HEK293 (cell line): Measurements from ENCODE around the gene VIPR2.
"Not testable (repeated sequence)": the region's sequence is repeated elsewhere in the genome, so short reads cannot be mapped to it uniquely, and the experiment has no call there.

Experiments
- CTCF ChIA-PET: fragments of 350-600 bp; formaldehyde crosslinking; extraction: SDS; loops from one replicate; lab custom pipeline; 2021; ENCODE audit warnings: antibody characterized with exemption; lab: Yijun Ruan, JAX
- POLR2A ChIA-PET: fragments of 300-600 bp; formaldehyde crosslinking; extraction: SDS; loops from one replicate; lab custom pipeline; 2020; ENCODE audit warnings: antibody characterized with exemption, inconsistent platforms; lab: Yijun Ruan, JAX
- H3K27ac ChIP-seq: fragments of 200-500 bp; sonication (Bioruptor generic); 2 replicates; pipeline ENCODE4 v1.5.1; 2014; ENCODE audit warnings: low read depth, low read length, control low read depth, inconsistent platforms; ENCODE audit errors: extremely low read depth
- H3K36me3 ChIP-seq, 2 experiments: fragments of 200-500 bp in 1 of 2; sonication (Bioruptor generic) in 1 of 2; 1 replicate in 1 of 2; 2 replicates in 1 of 2; pipeline ENCODE4 v1.5.1; 2014 to 2017; ENCODE audit warnings: inconsistent platforms in 2 of 2, low read length in 2 of 2; ENCODE audit not compliant: control insufficient read depth in 2 of 2, insufficient read depth in 1 of 2
- H3K4me1 ChIP-seq: fragments of 200-500 bp; sonication (Bioruptor generic); 2 replicates; pipeline ENCODE4 v1.5.1; 2014; ENCODE audit warnings: mild to moderate bottlenecking, low read length, inconsistent platforms; ENCODE audit not compliant: control insufficient read depth, insufficient read depth
- H3K4me3 ChIP-seq: 2 replicates; pipeline ENCODE4 v1.5.1; 2011; ENCODE audit warnings: low read depth, mild to moderate bottlenecking, control low read depth, low read length, moderate library complexity
- H3K9me3 ChIP-seq: fragments of 200-500 bp; sonication (Bioruptor generic); 2 replicates; pipeline ENCODE4 v1.5.1; 2014; ENCODE audit warnings: low read depth, low read length, inconsistent platforms; ENCODE audit not compliant: control insufficient read depth, insufficient read depth
- BCL11B ChIP-seq: fragments of 450-650 bp; formaldehyde crosslinking; IDR thresholded peaks from 2 replicates; pipeline ENCODE4 v1.5.1; 2016; ENCODE audit warnings: low read depth, missing biosample characterization, missing genetic modification characterization
- KLF10 ChIP-seq: fragments of 450-650 bp; IDR thresholded peaks from 2 replicates; pipeline ENCODE4 v1.5.1; 2018; ENCODE audit warnings: missing biosample characterization, mild to moderate bottlenecking, missing genetic modification characterization
- RBAK ChIP-seq: fragments of 450-650 bp; formaldehyde crosslinking; IDR thresholded peaks from 2 replicates; pipeline ENCODE4 v1.5.1; 2016; ENCODE audit warnings: missing biosample characterization, missing genetic modification characterization
- SCRT1 ChIP-seq: fragments of 450-650 bp; formaldehyde crosslinking; IDR thresholded peaks from 2 replicates; pipeline ENCODE4 v1.5.1; 2016; ENCODE audit warnings: missing biosample characterization, missing genetic modification characterization, borderline replicate concordance
- YY2 ChIP-seq: fragments of 450-650 bp; formaldehyde crosslinking; IDR thresholded peaks from 2 replicates; pipeline ENCODE4 v1.5.1; 2016; ENCODE audit warnings: missing biosample characterization, missing genetic modification characterization
- ZBTB48 ChIP-seq: fragments of 450-650 bp; formaldehyde crosslinking; IDR thresholded peaks from 2 replicates; pipeline ENCODE4 v1.5.1; 2016; ENCODE audit warnings: missing biosample characterization, missing genetic modification characterization
- ZNF2 ChIP-seq: fragments of 450-650 bp; formaldehyde crosslinking; IDR thresholded peaks from 2 replicates; pipeline ENCODE4 v1.5.1; 2016; ENCODE audit warnings: missing biosample characterization, missing genetic modification characterization
- ZNF248 ChIP-seq: fragments of 450-650 bp; formaldehyde crosslinking; IDR thresholded peaks from 2 replicates; pipeline ENCODE4 v1.5.1; 2017; ENCODE audit warnings: missing biosample characterization, missing genetic modification characterization
- ZNF26 ChIP-seq: fragments of 450-650 bp; formaldehyde crosslinking; IDR thresholded peaks from 2 replicates; pipeline ENCODE4 v1.5.1; 2016; ENCODE audit warnings: missing biosample characterization, missing genetic modification characterization
- ZNF366 ChIP-seq: fragments of 450-650 bp; formaldehyde crosslinking; conservative IDR thresholded peaks from 2 replicates; pipeline ENCODE4 v1.5.1; 2016; ENCODE audit warnings: missing biosample characterization, missing genetic modification characterization
- ZNF404 ChIP-seq: fragments of 450-650 bp; formaldehyde crosslinking; IDR thresholded peaks from 2 replicates; pipeline ENCODE4 v1.5.1; 2017; ENCODE audit warnings: missing biosample characterization, missing genetic modification characterization
- ZNF549 ChIP-seq: fragments of 450-650 bp; IDR thresholded peaks from 2 replicates; pipeline ENCODE4 v1.5.1; 2018; ENCODE audit warnings: missing biosample characterization, missing genetic modification characterization, mild to moderate bottlenecking, inconsistent platforms, moderate library complexity
- ZNF558 ChIP-seq: fragments of 450-650 bp; formaldehyde crosslinking; IDR thresholded peaks from 2 replicates; pipeline ENCODE4 v1.5.1; 2016; ENCODE audit warnings: missing biosample characterization, missing genetic modification characterization
- ZNF624 ChIP-seq: fragments of 450-650 bp; formaldehyde crosslinking; IDR thresholded peaks from 2 replicates; pipeline ENCODE4 v1.5.1; 2017; ENCODE audit warnings: missing biosample characterization, missing genetic modification characterization
- TF ChIP-seq, protein P1 (sequence below): fragments of 450-650 bp; formaldehyde crosslinking; IDR thresholded peaks from 2 replicates; pipeline ENCODE4 v1.5.1; 2016; ENCODE audit warnings: missing biosample characterization, missing genetic modification characterization
- TF ChIP-seq, protein P2 (sequence below): fragments of 450-650 bp; formaldehyde crosslinking; IDR thresholded peaks from 2 replicates; pipeline ENCODE4 v1.5.1; 2017; ENCODE audit warnings: missing biosample characterization, mild to moderate bottlenecking, missing genetic modification characterization, moderate library complexity

Gene VIPR2

DNA sequence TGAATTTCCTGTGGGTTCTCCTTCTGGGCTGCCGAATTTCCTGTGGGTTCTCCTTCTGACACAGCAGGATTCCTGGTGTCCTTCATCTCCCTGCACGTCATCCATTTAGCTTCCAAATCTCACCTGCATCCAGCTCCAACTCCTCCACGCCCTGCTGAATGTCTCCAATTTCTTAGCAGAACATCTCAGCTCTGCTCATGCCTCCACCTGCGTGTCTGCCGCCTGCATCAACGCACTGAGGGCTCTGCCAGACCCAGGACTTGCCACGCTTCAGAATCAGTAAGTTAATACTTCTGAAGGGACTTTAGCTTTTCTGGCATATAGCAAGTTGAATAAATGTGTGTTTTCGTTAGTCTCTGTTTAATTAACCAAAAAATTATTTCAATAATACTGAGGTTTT is 31.1 kb upstream of the VIPR2 start:
- Histone ChIP-seq H3K9me3 (no peaks in the 10 kb centered on the region), H3K27ac (no peak overlapping the region), H3K4me3 (no peak overlapping the region), H3K36me3 (no peaks in the 10 kb centered on the region), H3K4me1 (no peaks in the 10 kb centered on the region)
- POLR2A ChIA-PET = no interaction called here
- TF ChIP-seq ZNF26 (tag by site-specific recombination) (no peak), ZNF248 (tag by site-specific recombination) (no peak), BCL11B (no peak), YY2 (tag by site-specific recombination) (no peak), RBAK (no peak), KLF10 (tag by site-specific recombination) (no peak), ZNF624 (tag by site-specific recombination) (no peak)
- TF ChIP-seq, protein P1, sequence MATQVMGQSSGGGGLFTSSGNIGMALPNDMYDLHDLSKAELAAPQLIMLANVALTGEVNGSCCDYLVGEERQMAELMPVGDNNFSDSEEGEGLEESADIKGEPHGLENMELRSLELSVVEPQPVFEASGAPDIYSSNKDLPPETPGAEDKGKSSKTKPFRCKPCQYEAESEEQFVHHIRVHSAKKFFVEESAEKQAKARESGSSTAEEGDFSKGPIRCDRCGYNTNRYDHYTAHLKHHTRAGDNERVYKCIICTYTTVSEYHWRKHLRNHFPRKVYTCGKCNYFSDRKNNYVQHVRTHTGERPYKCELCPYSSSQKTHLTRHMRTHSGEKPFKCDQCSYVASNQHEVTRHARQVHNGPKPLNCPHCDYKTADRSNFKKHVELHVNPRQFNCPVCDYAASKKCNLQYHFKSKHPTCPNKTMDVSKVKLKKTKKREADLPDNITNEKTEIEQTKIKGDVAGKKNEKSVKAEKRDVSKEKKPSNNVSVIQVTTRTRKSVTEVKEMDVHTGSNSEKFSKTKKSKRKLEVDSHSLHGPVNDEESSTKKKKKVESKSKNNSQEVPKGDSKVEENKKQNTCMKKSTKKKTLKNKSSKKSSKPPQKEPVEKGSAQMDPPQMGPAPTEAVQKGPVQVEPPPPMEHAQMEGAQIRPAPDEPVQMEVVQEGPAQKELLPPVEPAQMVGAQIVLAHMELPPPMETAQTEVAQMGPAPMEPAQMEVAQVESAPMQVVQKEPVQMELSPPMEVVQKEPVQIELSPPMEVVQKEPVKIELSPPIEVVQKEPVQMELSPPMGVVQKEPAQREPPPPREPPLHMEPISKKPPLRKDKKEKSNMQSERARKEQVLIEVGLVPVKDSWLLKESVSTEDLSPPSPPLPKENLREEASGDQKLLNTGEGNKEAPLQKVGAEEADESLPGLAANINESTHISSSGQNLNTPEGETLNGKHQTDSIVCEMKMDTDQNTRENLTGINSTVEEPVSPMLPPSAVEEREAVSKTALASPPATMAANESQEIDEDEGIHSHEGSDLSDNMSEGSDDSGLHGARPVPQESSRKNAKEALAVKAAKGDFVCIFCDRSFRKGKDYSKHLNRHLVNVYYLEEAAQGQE = no peak
- CTCF ChIA-PET = interaction anchor here (0.6 kb wide), 1 partner anchor 22 kb away, joined by 3 read pairs; no protein-coding TSS in a partner anchor

- H3K27ac ChIP-seq, H3K9me3 ChIP-seq, POLR2A ChIA-PET, H3K4me1 ChIP-seq, H3K36me3 ChIP-seq, H3K4me3 ChIP-seq: not testable (repeated sequence)
- CTCF ChIA-PET = interaction anchor here (0.6 kb wide), 1 partner anchor 22 kb away, joined by 3 read pairs; no protein-coding TSS in a partner anchor
Measured at GRCh38 chr7:159175100-159175499, 30.4 kb upstream of the VIPR2 start.

GRCh38 chr7:159172400-159172799 is 27.7 kb upstream of the VIPR2 start:
- ChIA-PET POLR2A (no interaction called here), CTCF (no interaction called here)
- Histone ChIP-seq H3K4me3 (no peak overlapping the region), H3K36me3 (no peaks in the 10 kb centered on the region), H3K9me3 (no peaks in the 10 kb centered on the region), H3K4me1 (no peaks in the 10 kb centered on the region), H3K27ac (no peak overlapping the region)
- TF ChIP-seq ZNF366 (tag by site-specific recombination) = no peak
- no peak for TF ChIP-seq ZBTB48 (tag by site-specific recombination)
- no peak for TF ChIP-seq ZNF558 (tag by site-specific recombination)
- TF ChIP-seq ZNF404 (tag by site-specific recombination) = no peak
- TF ChIP-seq ZNF2 (tag by site-specific recombination) = no peak
- TF ChIP-seq, protein P2, sequence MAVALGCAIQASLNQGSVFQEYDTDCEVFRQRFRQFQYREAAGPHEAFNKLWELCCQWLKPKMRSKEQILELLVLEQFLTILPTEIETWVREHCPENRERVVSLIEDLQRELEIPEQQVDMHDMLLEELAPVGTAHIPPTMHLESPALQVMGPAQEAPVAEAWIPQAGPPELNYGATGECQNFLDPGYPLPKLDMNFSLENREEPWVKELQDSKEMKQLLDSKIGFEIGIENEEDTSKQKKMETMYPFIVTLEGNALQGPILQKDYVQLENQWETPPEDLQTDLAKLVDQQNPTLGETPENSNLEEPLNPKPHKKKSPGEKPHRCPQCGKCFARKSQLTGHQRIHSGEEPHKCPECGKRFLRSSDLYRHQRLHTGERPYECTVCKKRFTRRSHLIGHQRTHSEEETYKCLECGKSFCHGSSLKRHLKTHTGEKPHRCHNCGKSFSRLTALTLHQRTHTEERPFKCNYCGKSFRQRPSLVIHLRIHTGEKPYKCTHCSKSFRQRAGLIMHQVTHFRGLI (tag by site-specific recombination) = no peak
- no peak for TF ChIP-seq SCRT1 (tag by site-specific recombination)
- TF ChIP-seq ZNF549 (tag by site-specific recombination) = no peak
